ENCODE data around the gene PLS1.

PLS1 gene

GRCh38 chr3:142644502-142644901, 48.3 kb downstream of the PLS1 start:
- no peak for DNase-seq

GRCh38 chr3:142645236-142645793, 49.1 kb downstream of the PLS1 start:
- DNase-seq = no peak

GRCh38 chr3:142646020-142646785, 50.0 kb downstream of the PLS1 start:
- DNase-seq = no peak

GRCh38 chr3:142647856-142648255, 51.7 kb downstream of the PLS1 start:
- no peak for DNase-seq

GRCh38 chr3:142648950-142649349, 52.8 kb downstream of the PLS1 start:
- DNase-seq = no peak

GRCh38 chr3:142650001-142650693, 54.0 kb downstream of the PLS1 start:
- DNase-seq = no peak

GRCh38 chr3:142651711-142652110, 55.5 kb downstream of the PLS1 start:
- no peak for DNase-seq

GRCh38 chr3:142652826-142653292, 56.7 kb downstream of the PLS1 start:
- no peak for DNase-seq

- no peak for DNase-seq
These were observed 60.4 kb downstream of the PLS1 start for GRCh38 chr3:142656575-142656974.

GRCh38 chr3:142657033-142657432, 60.8 kb downstream of the PLS1 start:
- DNase-seq = no peak

GRCh38 chr3:142660383-142660782, 64.2 kb downstream of the PLS1 start:
- DNase-seq = no peak

- DNase-seq = no peak
These were observed 64.7 kb downstream of the PLS1 start for GRCh38 chr3:142660893-142661292.

- DNase-seq = no peak
These were observed 67.7 kb downstream of the PLS1 start for GRCh38 chr3:142663865-142664264.

- DNase-seq = no peak
These were observed 68.1 kb downstream of the PLS1 start for GRCh38 chr3:142664311-142664710.

GRCh38 chr3:142664819-142665218, 68.6 kb downstream of the PLS1 start:
- DNase-seq = no peak

- DNase-seq = no peak
These were observed 73.9 kb downstream of the PLS1 start for GRCh38 chr3:142670120-142670519.

- no peak for DNase-seq
These were observed 80.0 kb downstream of the PLS1 start for GRCh38 chr3:142676151-142676550.

- no peak for DNase-seq
These were observed 84.5 kb downstream of the PLS1 start for GRCh38 chr3:142680710-142681109.

GRCh38 chr3:142690613-142691012, 94.4 kb downstream of the PLS1 start:
- DNase-seq = no peak

GRCh38 chr3:142691527-142691926, 95.3 kb downstream of the PLS1 start:
- no peak for DNase-seq

GRCh38 chr3:142693136-142693853, 97.1 kb downstream of the PLS1 start:
- no peak for DNase-seq

- DNase-seq = no peak
These were observed 98.0 kb downstream of the PLS1 start for GRCh38 chr3:142694225-142694624.

- no peak for DNase-seq
These were observed 109.0 kb downstream of the PLS1 start for GRCh38 chr3:142705198-142705597.

All from activated T-cell treated with anti-CD3 and anti-CD28 coated beads, Interleukin-2, amount 50 U/mL, for 1 hour (primary cell).